Astrocyte of the spinal cord (primary cell): ENCODE results near the gene KASH5.
A peak's percentile ranks its signal among the peaks of the same experiment; 100 is the strongest.

ENCODE experiments used
- DNase-seq: peaks from one replicate; pipeline ENCODE4 v3.0.0; 2011; ENCODE audit warnings: low read depth, low spot score
- H3K4me3 ChIP-seq: 2 replicates; pipeline ENCODE4 v1.5.1; 2011; ENCODE audit warnings: low read depth, mild to moderate bottlenecking, low read length, moderate library complexity
- CTCF ChIP-seq: IDR thresholded peaks from 2 replicates; pipeline ENCODE4 v1.5.1; 2012; ENCODE audit warnings: low read depth, mild to moderate bottlenecking, low read length, inconsistent platforms
- in situ Hi-C: cut with HindIII; loops from 2 replicates; pipeline ENCODE4 v1.10.0; 2017; ENCODE audit warnings: low sequenced_read_pairs

KASH5 gene

DNA sequence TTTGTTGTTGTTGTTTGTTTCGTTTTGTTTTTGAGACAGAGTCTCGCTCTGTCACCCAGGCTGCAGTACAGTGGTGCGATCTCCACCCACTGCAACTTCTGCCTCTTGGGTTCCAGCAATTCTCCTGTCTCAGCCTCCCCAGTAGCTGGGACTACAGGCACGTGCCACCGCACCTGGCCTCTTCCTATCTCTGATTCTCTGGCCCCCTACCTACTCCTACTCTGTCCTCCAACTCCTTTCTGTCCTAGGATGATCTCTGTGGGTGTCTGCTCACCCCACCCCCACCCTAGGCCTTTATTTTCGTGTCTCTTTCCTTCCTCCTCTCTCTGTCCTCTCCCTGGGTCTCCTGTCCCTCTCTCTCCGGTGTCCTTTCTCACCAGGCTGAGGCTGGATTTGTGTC is 62.4 kb downstream of the KASH5 start:
- no peak for DNase-seq
- TF ChIP-seq CTCF = no peak
- in situ Hi-C loops = no loop called here
- peak overlapping the region; percentile 88 for H3K4me3 ChIP-seq

DNA sequence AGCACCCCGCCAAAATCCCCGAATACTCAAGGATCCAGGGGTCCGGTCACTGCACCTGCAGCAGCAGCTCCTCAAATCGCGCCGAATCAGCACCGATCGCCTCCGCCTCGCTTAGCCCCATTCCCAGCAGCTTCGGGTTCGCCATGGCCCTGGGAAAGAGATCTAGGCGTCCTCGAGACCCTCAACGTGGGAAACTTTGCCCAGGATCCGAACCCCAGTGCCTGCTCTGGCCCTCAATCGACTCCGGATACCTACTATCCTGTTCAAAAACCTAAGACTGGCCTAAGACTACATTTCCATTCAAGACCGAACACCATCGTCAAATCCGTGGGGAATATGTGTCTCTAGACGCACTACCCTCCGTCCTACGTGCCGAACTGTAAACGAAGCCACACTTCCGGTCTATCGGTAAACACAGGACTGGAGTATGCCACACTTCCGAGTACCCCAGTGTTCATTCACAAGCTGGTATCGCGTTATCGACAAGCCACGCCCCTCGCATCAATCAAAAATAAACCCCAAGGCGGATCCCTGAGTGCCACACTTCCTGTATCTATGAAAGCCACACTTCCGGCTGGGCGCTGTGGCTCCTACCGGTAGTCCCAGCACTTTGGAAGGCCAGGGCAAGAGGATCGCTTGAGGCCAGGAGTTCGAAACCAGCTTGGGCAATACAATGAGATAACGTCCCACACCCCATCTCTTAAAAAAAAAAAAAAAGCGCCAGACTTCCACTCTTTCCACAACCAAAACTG is 63.6 kb downstream of the KASH5 start, which contains the start of gene PIH1D1:
Gene PIH1D1, minus strand, starts transcription at position 385 of the 752 bp plus-strand sequence. Its CDS starts 240 bp downstream, at position 145.
- peak; percentile 12 for TF ChIP-seq CTCF
- peak; percentile 99 for DNase-seq
- in situ Hi-C loops = no loop called here

GRCh38 chr19:49453013-49453756 is 65.1 kb downstream of the KASH5 start, which contains the start of gene ALDH16A1:
Gene ALDH16A1 (plus strand): TSS chr19:49453225. CDS start chr19:49453332, 107 bp downstream.
- DNase-seq = peak; percentile 98
- in situ Hi-C loops = no loop called here
- H3K4me3 ChIP-seq = peak within 1 kb of the TSS; percentile 74
- TF ChIP-seq CTCF = no peak

More for the DNA sequence above, 63.6 kb downstream of the KASH5 start, which contains the start of gene PIH1D1:
- H3K4me3 ChIP-seq = peak within 1 kb of the TSS; percentile 88

DNA sequence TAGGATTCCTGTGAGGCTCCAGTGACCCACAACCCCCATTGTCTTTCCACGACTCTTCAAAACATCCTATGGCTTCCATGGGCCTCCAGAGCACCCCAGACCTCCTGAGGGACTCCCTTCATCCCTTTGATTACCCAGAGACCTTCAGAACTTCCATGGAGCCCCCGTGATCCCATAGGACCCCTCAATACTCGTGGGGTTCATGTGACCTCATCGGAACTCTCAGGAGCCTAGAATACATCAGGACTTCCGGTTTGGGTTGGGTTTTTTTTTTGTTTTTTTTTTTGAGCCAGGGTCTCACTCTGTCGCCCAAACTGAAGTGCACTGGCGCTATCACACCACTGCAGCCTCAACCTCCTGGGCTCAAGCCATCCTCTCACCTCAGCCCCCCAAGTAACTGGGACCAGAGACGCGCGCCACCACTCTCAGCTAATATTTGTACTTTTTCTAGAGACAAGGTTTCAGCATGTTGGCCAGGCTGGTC is 65.8 kb downstream of the KASH5 start:
- in situ Hi-C loops = no loop called here
- TF ChIP-seq CTCF = no peak

GRCh38 chr19:49455773-49456172 is 67.7 kb downstream of the KASH5 start:
- no peak for DNase-seq
- no peak for TF ChIP-seq CTCF
- no peak overlapping the region for H3K4me3 ChIP-seq
- in situ Hi-C loops = no loop called here

More for the DNA sequence above, 65.8 kb downstream of the KASH5 start:
- DNase-seq = no peak
- peak overlapping the region; percentile 74 for H3K4me3 ChIP-seq

DNA sequence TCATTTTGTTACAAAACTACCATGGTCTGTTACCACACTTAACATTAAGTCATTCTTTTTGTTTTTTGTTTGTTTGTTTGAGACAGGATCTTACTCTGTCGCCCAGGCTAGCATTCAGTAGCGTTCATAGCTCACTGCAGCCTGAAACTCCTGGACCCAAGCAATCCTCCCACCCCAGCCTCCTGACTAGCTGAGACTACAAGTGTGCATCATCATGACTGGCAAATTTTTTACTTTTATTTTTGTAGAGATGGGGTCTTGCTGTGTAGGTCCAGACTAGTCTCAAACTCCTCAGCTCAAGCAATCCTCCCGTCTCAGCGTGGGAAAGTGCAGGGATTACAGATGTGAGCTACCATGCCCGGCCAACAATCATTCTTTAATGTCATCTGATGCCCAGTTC is 68.3 kb downstream of the KASH5 start:
- no peak for TF ChIP-seq CTCF
- in situ Hi-C loops = no loop called here
- H3K4me3 ChIP-seq = no peak overlapping the region
- no peak for DNase-seq
